Activated naive CD4-positive, alpha-beta T cell treated with anti-CD3 and anti-CD28 coated beads, Interleukin-2, amount 50 U/mL, for 16 hours (primary cell): ENCODE results near the gene C2.
"Not testable (repeated sequence)": the region's sequence is repeated elsewhere in the genome, so short reads cannot be mapped to it uniquely, and the experiment has no call there.

Experiments
- DNase-seq: peaks from one replicate; pipeline ENCODE4 v3.0.0-alpha.2; 2020

The C2 gene

GRCh38 chr6:31979238-31979898 lies 51.9 kb downstream of the C2 start:
- DNase-seq = no peak

DNA sequence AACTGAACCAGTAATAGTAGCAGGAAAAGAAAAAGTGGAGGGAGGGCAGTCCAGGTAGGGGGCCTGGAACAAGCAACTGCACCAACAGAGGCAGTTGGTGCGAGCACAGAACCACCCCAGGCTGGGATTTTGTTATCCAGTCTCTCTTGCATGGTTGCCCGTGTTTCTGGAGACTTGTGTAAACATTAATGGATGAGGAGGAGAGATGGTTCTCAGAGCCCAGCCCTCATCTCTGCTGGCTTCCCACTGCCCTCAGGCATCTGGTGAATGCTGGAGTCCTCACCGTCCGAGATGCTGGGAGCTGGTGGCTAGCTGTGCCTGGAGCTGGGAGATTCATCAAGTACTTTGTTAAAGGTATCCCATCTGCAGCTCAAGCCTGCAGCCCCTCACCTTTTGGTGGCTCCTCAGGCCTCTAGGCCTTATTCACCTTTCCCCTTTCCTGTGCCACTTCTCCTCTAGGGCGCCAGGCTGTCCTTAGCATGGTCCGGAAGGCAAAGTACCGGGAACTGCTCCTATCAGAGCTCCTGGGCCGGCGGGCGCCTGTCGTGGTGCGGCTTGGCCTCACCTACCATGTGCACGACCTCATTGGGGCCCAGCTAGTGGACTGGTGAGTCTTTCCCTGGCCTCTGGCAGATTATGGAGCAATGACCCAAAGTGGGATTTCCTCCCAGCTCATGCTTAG lies 52.8 kb downstream of the C2 start:
- not testable (repeated sequence) for DNase-seq

DNA sequence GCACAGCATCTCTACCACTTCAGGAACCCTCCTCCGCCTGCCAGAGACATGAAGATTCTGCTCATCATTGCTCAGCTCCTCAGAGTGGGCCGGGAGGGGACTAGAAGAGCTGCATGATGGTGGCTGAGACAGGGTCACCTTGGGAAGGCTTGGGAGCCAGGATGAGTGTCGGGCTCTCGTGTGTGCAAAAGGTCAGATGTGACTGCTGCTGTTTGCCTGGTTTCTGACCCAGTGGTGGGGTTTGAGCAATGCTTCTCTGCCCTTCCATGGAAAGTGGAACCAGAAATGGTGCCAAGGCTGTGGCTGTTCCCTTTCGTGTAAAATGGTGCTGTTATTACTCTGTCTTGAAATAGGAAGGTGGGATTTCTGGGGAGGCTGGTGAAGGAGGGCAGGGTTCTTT lies 53.5 kb downstream of the C2 start:
- not testable (repeated sequence) for DNase-seq

DNA sequence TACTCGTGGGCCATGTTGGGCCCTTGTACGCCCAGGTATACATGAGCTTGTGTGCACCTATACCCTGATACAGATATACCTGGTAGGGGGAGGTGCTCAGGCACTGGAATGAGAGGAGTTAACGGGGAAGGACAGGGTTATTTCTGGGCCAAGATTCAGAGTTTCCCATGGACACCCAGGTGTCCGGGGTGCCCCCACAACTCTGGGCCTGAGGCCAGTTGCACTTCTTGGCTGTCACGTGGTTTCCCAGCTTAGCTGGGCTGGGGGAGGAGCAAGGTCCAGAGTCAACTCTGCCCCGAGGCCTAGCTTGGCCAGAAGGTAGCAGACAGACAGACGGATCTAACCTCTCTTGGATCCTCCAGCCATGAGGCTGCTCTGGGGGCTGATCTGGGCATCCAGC lies 54.2 kb downstream of the C2 start, which contains the start of gene C4A:
TSS of gene C4A (plus strand) at position 314 of the 400 bp plus-strand sequence. CDS start at position 365, 51 bp downstream.
- not testable (repeated sequence) for DNase-seq

GRCh38 chr6:31989363-31989762 lies 61.8 kb downstream of the C2 start:
- DNase-seq = not testable (repeated sequence)

- DNase-seq = not testable (repeated sequence)
Observed at GRCh38 chr6:31994421-31994820, 66.9 kb downstream of the C2 start.
